ENCODE measurements around the gene POLR1G. TPM values are rescaled to one million over a fixed set of nuclear protein-coding genes. Genes with fewer than 3 reads are reported as not detected.

POLR1G gene
- 1 to 10 TPM; 2.3 to 8.6 TPM for total RNA-seq
- polyA plus RNA-seq (ENCODE audit: insufficient read length in 2 of 2), result 1 to 10 TPM; 8.9 to 9.5 TPM
- long read RNA-seq, donor 1, partial matches to known transcripts, result 0 of 3 reads
- long read RNA-seq, donor 1, other reads (novel, unspliced or antisense), result 0 of 3 reads
- long read RNA-seq, donor 2, partial matches to known transcripts, result 0 of 11 reads
- long read RNA-seq, donor 2, other reads (novel, unspliced or antisense), result 7 of 11 reads
- long read RNA-seq, donor 3, partial matches to known transcripts, result 0 of 6 reads
- long read RNA-seq, donor 3, other reads (novel, unspliced or antisense), result 0 of 6 reads
- long read RNA-seq, donor 4, partial matches to known transcripts, result 135 of 206 reads
- long read RNA-seq, donor 4, other reads (novel, unspliced or antisense), result 66 of 206 reads

GRCh38 chr19:45406226-45407090 is at the start of gene POLR1G:
Gene POLR1G, plus strand, starts transcription at chr19:45406644. Its CDS starts 53 bp downstream, at chr19:45406697.
- Histone ChIP-seq H3K4me3 (ENCODE audit: low read depth, low read length) (peak within 1 kb of the TSS; percentile 85), H3K27ac (ENCODE audit: low read depth, low read length) (peak within 1 kb of the TSS; percentile 90), H3K9me3 (ENCODE audit: control insufficient read depth, insufficient read depth, low read length) (no peaks in the 10 kb centered on the region), H3K27me3 (ENCODE audit: control insufficient read depth, insufficient read depth, low read length) (peaks cover 41% of the 10 kb centered on the region), H3K4me1 (ENCODE audit: control insufficient read depth, insufficient read depth, low read length) (peaks cover 33% of the 10 kb centered on the region), H3K36me3 (ENCODE audit: control insufficient read depth, insufficient read depth, low read length) (peaks cover 26% of the 10 kb centered on the region)
- WGBS (ENCODE audit: insufficient coverage), result under 1% methylated on average over 51 of the region's 51 CpGs
- peak; percentile 72 to 96 (median 88) for DNase-seq (ENCODE audit: low read depth in 4 of 6, low spot score in 6 of 6)

- Histone ChIP-seq H3K27ac (ENCODE audit: low read depth, low read length) (no peak overlapping the region), H3K4me3 (ENCODE audit: low read depth, low read length) (no peak overlapping the region), H3K36me3 (ENCODE audit: control insufficient read depth, insufficient read depth, low read length) (peaks cover 94% of the 10 kb centered on the region), H3K9me3 (ENCODE audit: control insufficient read depth, insufficient read depth, low read length) (no peaks in the 10 kb centered on the region), H3K27me3 (ENCODE audit: control insufficient read depth, insufficient read depth, low read length) (no peaks in the 10 kb centered on the region), H3K4me1 (ENCODE audit: control insufficient read depth, insufficient read depth, low read length) (no peaks in the 10 kb centered on the region)
- 83% methylated on average over 15 of the region's 20 CpGs for WGBS (ENCODE audit: insufficient coverage)
- DNase-seq (ENCODE audit: low read depth in 4 of 6, low spot score in 6 of 6), result no peak
Observed at GRCh38 chr19:45356760-45357444, 49.5 kb upstream of the POLR1G start.

- Histone ChIP-seq H3K4me3 (ENCODE audit: low read depth, low read length) (no peak overlapping the region), H3K36me3 (ENCODE audit: control insufficient read depth, insufficient read depth, low read length) (peaks cover 94% of the 10 kb centered on the region), H3K9me3 (ENCODE audit: control insufficient read depth, insufficient read depth, low read length) (no peaks in the 10 kb centered on the region), H3K27me3 (ENCODE audit: control insufficient read depth, insufficient read depth, low read length) (no peaks in the 10 kb centered on the region), H3K4me1 (ENCODE audit: control insufficient read depth, insufficient read depth, low read length) (no peaks in the 10 kb centered on the region), H3K27ac (ENCODE audit: low read depth, low read length) (no peak overlapping the region)
- 88% methylated on average over 6 of the region's 11 CpGs for WGBS (ENCODE audit: insufficient coverage)
- DNase-seq (ENCODE audit: low read depth in 4 of 6, low spot score in 6 of 6), result no peak
Observed at GRCh38 chr19:45357445-45357783, 49.0 kb upstream of the POLR1G start.

- H3K4me1 ChIP-seq (ENCODE audit: control insufficient read depth, insufficient read depth, low read length), result no peaks in the 10 kb centered on the region
- DNase-seq (ENCODE audit: low read depth in 4 of 6, low spot score in 6 of 6), result no peak
- 94% methylated on average over 10 of the region's 12 CpGs for WGBS (ENCODE audit: insufficient coverage)
- no peaks in the 10 kb centered on the region for H3K9me3 ChIP-seq (ENCODE audit: control insufficient read depth, insufficient read depth, low read length)
- H3K36me3 ChIP-seq (ENCODE audit: control insufficient read depth, insufficient read depth, low read length), result peaks cover 94% of the 10 kb centered on the region
- no peaks in the 10 kb centered on the region for H3K27me3 ChIP-seq (ENCODE audit: control insufficient read depth, insufficient read depth, low read length)
- no peak overlapping the region for H3K27ac ChIP-seq (ENCODE audit: low read depth, low read length)
- no peak overlapping the region for H3K4me3 ChIP-seq (ENCODE audit: low read depth, low read length)
Observed at GRCh38 chr19:45358213-45358792, 48.1 kb upstream of the POLR1G start.

- Histone ChIP-seq H3K36me3 (ENCODE audit: control insufficient read depth, insufficient read depth, low read length) (peaks cover 88% of the 10 kb centered on the region), H3K4me1 (ENCODE audit: control insufficient read depth, insufficient read depth, low read length) (no peaks in the 10 kb centered on the region), H3K27ac (ENCODE audit: low read depth, low read length) (no peak overlapping the region), H3K4me3 (ENCODE audit: low read depth, low read length) (no peak overlapping the region), H3K9me3 (ENCODE audit: control insufficient read depth, insufficient read depth, low read length) (no peaks in the 10 kb centered on the region), H3K27me3 (ENCODE audit: control insufficient read depth, insufficient read depth, low read length) (no peaks in the 10 kb centered on the region)
- WGBS (ENCODE audit: insufficient coverage), result 95% methylated on average over 12 of the region's 14 CpGs
- no peak for DNase-seq (ENCODE audit: low read depth in 4 of 6, low spot score in 6 of 6)
Observed at GRCh38 chr19:45361608-45362007, 44.8 kb upstream of the POLR1G start.

GRCh38 chr19:45362291-45362690 is 44.2 kb upstream of the POLR1G start:
- Histone ChIP-seq H3K27me3 (ENCODE audit: control insufficient read depth, insufficient read depth, low read length) (no peaks in the 10 kb centered on the region), H3K4me1 (ENCODE audit: control insufficient read depth, insufficient read depth, low read length) (no peaks in the 10 kb centered on the region), H3K4me3 (ENCODE audit: low read depth, low read length) (no peak overlapping the region), H3K27ac (ENCODE audit: low read depth, low read length) (no peak overlapping the region), H3K36me3 (ENCODE audit: control insufficient read depth, insufficient read depth, low read length) (peaks cover 81% of the 10 kb centered on the region), H3K9me3 (ENCODE audit: control insufficient read depth, insufficient read depth, low read length) (no peaks in the 10 kb centered on the region)
- DNase-seq (ENCODE audit: low read depth in 4 of 6, low spot score in 6 of 6), result no peak
- 97% methylated on average over 16 of the region's 16 CpGs for WGBS (ENCODE audit: insufficient coverage)

- H3K36me3 ChIP-seq (ENCODE audit: control insufficient read depth, insufficient read depth, low read length), result peaks cover 70% of the 10 kb centered on the region
- H3K27ac ChIP-seq (ENCODE audit: low read depth, low read length), result no peak overlapping the region
- H3K4me1 ChIP-seq (ENCODE audit: control insufficient read depth, insufficient read depth, low read length), result peaks cover 4% of the 10 kb centered on the region
- H3K4me3 ChIP-seq (ENCODE audit: low read depth, low read length), result no peak overlapping the region
- no peak for DNase-seq (ENCODE audit: low read depth in 4 of 6, low spot score in 6 of 6)
- no peaks in the 10 kb centered on the region for H3K27me3 ChIP-seq (ENCODE audit: control insufficient read depth, insufficient read depth, low read length)
- WGBS (ENCODE audit: insufficient coverage), result 95% methylated on average over 37 of the region's 44 CpGs
- H3K9me3 ChIP-seq (ENCODE audit: control insufficient read depth, insufficient read depth, low read length), result no peaks in the 10 kb centered on the region
Observed at GRCh38 chr19:45363861-45364459, 42.5 kb upstream of the POLR1G start.

GRCh38 chr19:45364696-45365095 is 41.7 kb upstream of the POLR1G start:
- H3K4me3 ChIP-seq (ENCODE audit: low read depth, low read length), result no peak overlapping the region
- 95% methylated on average over 12 of the region's 12 CpGs for WGBS (ENCODE audit: insufficient coverage)
- H3K4me1 ChIP-seq (ENCODE audit: control insufficient read depth, insufficient read depth, low read length), result peaks cover 9% of the 10 kb centered on the region
- H3K36me3 ChIP-seq (ENCODE audit: control insufficient read depth, insufficient read depth, low read length), result peaks cover 63% of the 10 kb centered on the region
- no peaks in the 10 kb centered on the region for H3K27me3 ChIP-seq (ENCODE audit: control insufficient read depth, insufficient read depth, low read length)
- DNase-seq (ENCODE audit: low read depth in 4 of 6, low spot score in 6 of 6), result no peak
- no peaks in the 10 kb centered on the region for H3K9me3 ChIP-seq (ENCODE audit: control insufficient read depth, insufficient read depth, low read length)
- no peak overlapping the region for H3K27ac ChIP-seq (ENCODE audit: low read depth, low read length)

GRCh38 chr19:45368127-45368526 is 38.3 kb upstream of the POLR1G start:
- Histone ChIP-seq H3K27ac (ENCODE audit: low read depth, low read length) (no peak overlapping the region), H3K4me1 (ENCODE audit: control insufficient read depth, insufficient read depth, low read length) (peaks cover 19% of the 10 kb centered on the region), H3K36me3 (ENCODE audit: control insufficient read depth, insufficient read depth, low read length) (peaks cover 35% of the 10 kb centered on the region), H3K27me3 (ENCODE audit: control insufficient read depth, insufficient read depth, low read length) (no peaks in the 10 kb centered on the region), H3K9me3 (ENCODE audit: control insufficient read depth, insufficient read depth, low read length) (no peaks in the 10 kb centered on the region), H3K4me3 (ENCODE audit: low read depth, low read length) (no peak overlapping the region)
- 93% methylated on average over 3 of the region's 4 CpGs for WGBS (ENCODE audit: insufficient coverage)
- DNase-seq (ENCODE audit: low read depth in 4 of 6, low spot score in 6 of 6), result no peak

Data from spinal cord (tissue), 10 donors.